Upper lobe of left lung (tissue), 6 donors: ENCODE results near the gene CRYZL1. TPM values are rescaled to one million over a fixed set of nuclear protein-coding genes. Genes with fewer than 3 reads are reported as not detected.

Experiments
- ATAC-seq, 2 donors: fragments of 200-7000 bp; cut with Tn5 transposase; one replicate each; pipeline ENCODE4 v1.9.1; 2022; ENCODE audit warnings: mild to moderate bottlenecking in 2 of 2, moderate library complexity in 2 of 2; ENCODE audit not compliant: low FRiP score in 2 of 2
- DNase-seq, 2 donors: peaks; one replicate each; pipeline ENCODE4 v3.0.0-alpha.2; 2019 to 2020
- H3K27ac ChIP-seq, 4 donors: fragments of 200-600 bp; sonication (generic); one replicate each; pipeline ENCODE4 v1.5.1; 2016 to 2019
- H3K27me3 ChIP-seq, 4 donors: fragments of 200-600 bp; sonication (generic); one replicate each; pipeline ENCODE4 v1.5.1; 2017 to 2019
- H3K36me3 ChIP-seq, 4 donors: fragments of 200-600 bp; sonication (generic); one replicate each; pipeline ENCODE4 v1.5.1; 2016 to 2019
- H3K4me1 ChIP-seq, 4 donors: fragments of 200-600 bp; sonication (generic); one replicate each; pipeline ENCODE4 v1.5.1; 2018 to 2019
- H3K4me3 ChIP-seq, 4 donors: fragments of 200-600 bp; sonication (generic); one replicate each; pipeline ENCODE4 v1.5.1; 2017 to 2019; ENCODE audit warnings: mild to moderate bottlenecking in 2 of 4, moderate library complexity in 1 of 4
- H3K9me3 ChIP-seq, 4 donors: fragments of 200-600 bp; sonication (generic); one replicate each; pipeline ENCODE4 v1.5.1; 2018 to 2019
- EP300 ChIP-seq, 4 donors: sonication (generic); formaldehyde crosslinking; IDR thresholded peaks; one replicate each; pipeline ENCODE4 v1.5.1; 2017; ENCODE audit warnings: antibody characterized with exemption in 4 of 4, control low read depth in 2 of 4
- POLR2A ChIP-seq, 4 donors: fragments of 450-650 bp; IDR thresholded peaks; one replicate each; pipeline ENCODE4 v1.5.1; 2016 to 2017; ENCODE audit warnings: antibody characterized with exemption in 4 of 4, mild to moderate bottlenecking in 2 of 4
- POLR2AphosphoS5 ChIP-seq, 2 donors: sonication (generic); formaldehyde crosslinking; IDR thresholded peaks; one replicate each; pipeline ENCODE4 v1.5.1; 2017; ENCODE audit warnings: antibody characterized with exemption in 2 of 2
- WGBS, 2 donors: methylation state at CpG; one replicate each; pipeline ENCODE4 v1.1.5; 2017 to 2018; 5-methylcytosine and 5-hydroxymethylcytosine counted together
- total RNA-seq, 6 donors: library from RNA; depleted of rRNA in 4 of 6; stranded (reverse); fragments of >200 nt in 4 of 6; gene quantifications; one replicate each; pipeline versions ENCODE4 v1.1.0 to v1.2.1, GENCODE V29; 2016 to 2021
- TF ChIP-seq, protein P1 (sequence below), 6 experiments: fragments of 450-650 bp in 4 of 6; fragments of 200-600 bp in 2 of 6; sonication (generic) in 2 of 6; IDR thresholded peaks; one replicate each; pipeline ENCODE4 v1.5.1; 2016 to 2019; ENCODE audit warnings: antibody characterized with exemption in 6 of 6
- donor health status: DM: no; HTN: no; CAD: no; lungs with moderate emphysema.
- donor health status: DM: no; HTN: yes; CAD: no; lungs with severe emphysema.

The CRYZL1 gene
- total RNA-seq, 6 donors from 2014 or later, result 20.2 to 80.7 (median 31.7) TPM

DNA sequence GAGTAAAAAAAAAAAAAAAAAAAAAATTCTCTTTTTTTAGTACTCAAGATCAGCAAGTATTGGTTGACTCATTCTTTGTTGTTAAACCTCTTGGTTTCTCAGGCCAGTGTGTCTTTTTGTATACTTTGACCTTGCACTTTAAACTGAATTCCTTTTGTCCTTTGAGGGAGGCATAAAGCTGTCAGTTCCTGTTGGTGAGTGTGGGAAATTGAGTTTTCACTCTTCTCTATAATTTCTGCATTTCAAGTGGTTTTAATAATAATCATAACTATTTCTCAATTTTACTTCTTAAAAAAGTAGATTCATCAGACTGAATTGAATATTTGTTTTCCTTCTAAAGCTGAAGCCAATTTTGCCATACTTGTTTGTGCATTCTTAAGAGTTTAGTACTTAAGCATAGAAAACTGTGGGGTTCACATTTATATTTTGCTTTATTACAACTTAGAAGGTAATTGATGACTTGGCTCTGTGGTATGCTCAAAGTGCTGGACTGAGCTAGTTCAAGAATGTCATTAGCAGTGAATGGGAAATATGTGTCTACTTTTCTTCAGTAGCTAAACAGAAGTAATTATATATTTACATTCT, 44.2 kb upstream of the CRYZL1 start:
- ATAC-seq, result no peak
- H3K27ac ChIP-seq, result no peak overlapping the region
- peaks cover 0 to 21% (median 15%) of the 10 kb centered on the region in 4 donors for H3K4me1 ChIP-seq
- no peak overlapping the region for H3K4me3 ChIP-seq
- TF ChIP-seq POLR2AphosphoS5 (IDR thresholded peaks at IDR 0.05), result no peak
- no peak for TF ChIP-seq EP300 (IDR thresholded peaks at IDR 0.05)
- TF ChIP-seq, protein P1, sequence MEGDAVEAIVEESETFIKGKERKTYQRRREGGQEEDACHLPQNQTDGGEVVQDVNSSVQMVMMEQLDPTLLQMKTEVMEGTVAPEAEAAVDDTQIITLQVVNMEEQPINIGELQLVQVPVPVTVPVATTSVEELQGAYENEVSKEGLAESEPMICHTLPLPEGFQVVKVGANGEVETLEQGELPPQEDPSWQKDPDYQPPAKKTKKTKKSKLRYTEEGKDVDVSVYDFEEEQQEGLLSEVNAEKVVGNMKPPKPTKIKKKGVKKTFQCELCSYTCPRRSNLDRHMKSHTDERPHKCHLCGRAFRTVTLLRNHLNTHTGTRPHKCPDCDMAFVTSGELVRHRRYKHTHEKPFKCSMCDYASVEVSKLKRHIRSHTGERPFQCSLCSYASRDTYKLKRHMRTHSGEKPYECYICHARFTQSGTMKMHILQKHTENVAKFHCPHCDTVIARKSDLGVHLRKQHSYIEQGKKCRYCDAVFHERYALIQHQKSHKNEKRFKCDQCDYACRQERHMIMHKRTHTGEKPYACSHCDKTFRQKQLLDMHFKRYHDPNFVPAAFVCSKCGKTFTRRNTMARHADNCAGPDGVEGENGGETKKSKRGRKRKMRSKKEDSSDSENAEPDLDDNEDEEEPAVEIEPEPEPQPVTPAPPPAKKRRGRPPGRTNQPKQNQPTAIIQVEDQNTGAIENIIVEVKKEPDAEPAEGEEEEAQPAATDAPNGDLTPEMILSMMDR (IDR thresholded peaks at IDR 0.05), result no peak
- TF ChIP-seq POLR2A (IDR thresholded peaks at IDR 0.05), result no peak
- DNase-seq, result no peak
- H3K9me3 ChIP-seq, result no peaks in the 10 kb centered on the region
- no peaks in the 10 kb centered on the region for H3K36me3 ChIP-seq
- H3K27me3 ChIP-seq, result no peaks in the 10 kb centered on the region

DNA sequence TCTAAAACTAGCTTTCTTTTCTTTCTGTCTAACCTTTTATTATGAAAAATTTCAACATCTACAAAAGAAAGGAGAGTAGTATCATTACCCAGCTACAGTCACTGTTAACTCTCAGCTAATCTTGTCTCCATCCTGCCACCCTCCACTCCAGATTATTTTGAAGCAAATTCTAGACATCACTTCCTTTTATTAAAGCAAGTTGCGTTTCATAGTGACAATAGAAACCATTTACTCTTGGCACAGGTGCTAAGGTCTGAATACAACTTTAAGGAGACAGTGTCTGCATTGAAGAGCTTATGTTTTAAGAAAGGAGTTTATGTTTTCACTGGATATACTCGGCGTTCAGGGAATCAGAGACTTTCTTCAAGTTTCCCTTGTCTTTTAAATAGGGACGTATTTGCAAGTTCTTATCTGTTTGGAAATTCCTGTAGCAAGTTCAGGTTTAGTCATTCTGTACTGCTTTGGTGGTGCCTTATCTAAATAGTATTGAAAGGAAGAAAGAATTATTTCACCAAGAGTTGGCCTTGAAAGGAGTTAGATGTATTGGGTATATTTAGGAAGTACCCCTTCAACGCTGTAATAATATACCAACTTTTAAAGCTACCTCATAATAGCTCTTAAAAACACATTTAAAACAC, 43.5 kb upstream of the CRYZL1 start:
- H3K9me3 ChIP-seq, result no peaks in the 10 kb centered on the region
- H3K27ac ChIP-seq, result no peak overlapping the region
- no peaks in the 10 kb centered on the region for H3K36me3 ChIP-seq
- DNase-seq (no peak), ATAC-seq (no peak)
- H3K27me3 ChIP-seq, result no peaks in the 10 kb centered on the region
- H3K4me3 ChIP-seq, result no peak overlapping the region
- peaks cover 0 to 21% (median 15%) of the 10 kb centered on the region in 4 donors for H3K4me1 ChIP-seq
- TF ChIP-seq EP300 (IDR thresholded peaks at IDR 0.05) (no peak), POLR2A (IDR thresholded peaks at IDR 0.05) (no peak)
- 51 to 55% methylated on average over 5 of the region's 5 CpGs for WGBS, 2 donors

DNA sequence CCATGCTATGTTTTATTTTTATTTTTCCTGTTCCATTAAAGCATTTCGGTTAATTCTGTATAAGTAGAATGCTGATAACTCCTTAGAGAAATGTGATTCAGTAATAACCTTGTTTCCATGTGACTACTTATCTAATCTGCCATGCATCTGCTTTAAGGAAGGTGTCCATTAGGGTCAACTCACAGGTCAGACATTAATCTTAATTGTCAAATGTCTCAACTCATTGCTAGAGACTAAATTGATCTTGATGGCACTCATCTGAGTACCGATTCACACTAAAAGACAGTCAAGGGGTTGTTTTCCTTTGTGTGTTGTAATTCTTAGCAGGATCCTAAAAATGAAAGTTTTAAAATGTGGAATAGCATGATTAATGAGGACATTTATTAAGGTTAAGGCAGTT, 42.5 kb upstream of the CRYZL1 start:
- Histone ChIP-seq H3K27ac (no peak overlapping the region), H3K4me1 (peaks cover 0 to 21% (median 15%) of the 10 kb centered on the region in 4 donors), H3K4me3 (no peak overlapping the region), H3K9me3 (no peaks in the 10 kb centered on the region), H3K27me3 (no peaks in the 10 kb centered on the region), H3K36me3 (no peaks in the 10 kb centered on the region)
- 66 to 85% methylated on average over 2 of the region's 2 CpGs for WGBS, 2 donors
- DNase-seq, result no peak
- TF ChIP-seq POLR2A (IDR thresholded peaks at IDR 0.05) (no peak), POLR2AphosphoS5 (IDR thresholded peaks at IDR 0.05) (no peak), EP300 (IDR thresholded peaks at IDR 0.05) (no peak)
- TF ChIP-seq, protein P1 (IDR thresholded peaks at IDR 0.05), result no peak
- ATAC-seq, result no peak

DNA sequence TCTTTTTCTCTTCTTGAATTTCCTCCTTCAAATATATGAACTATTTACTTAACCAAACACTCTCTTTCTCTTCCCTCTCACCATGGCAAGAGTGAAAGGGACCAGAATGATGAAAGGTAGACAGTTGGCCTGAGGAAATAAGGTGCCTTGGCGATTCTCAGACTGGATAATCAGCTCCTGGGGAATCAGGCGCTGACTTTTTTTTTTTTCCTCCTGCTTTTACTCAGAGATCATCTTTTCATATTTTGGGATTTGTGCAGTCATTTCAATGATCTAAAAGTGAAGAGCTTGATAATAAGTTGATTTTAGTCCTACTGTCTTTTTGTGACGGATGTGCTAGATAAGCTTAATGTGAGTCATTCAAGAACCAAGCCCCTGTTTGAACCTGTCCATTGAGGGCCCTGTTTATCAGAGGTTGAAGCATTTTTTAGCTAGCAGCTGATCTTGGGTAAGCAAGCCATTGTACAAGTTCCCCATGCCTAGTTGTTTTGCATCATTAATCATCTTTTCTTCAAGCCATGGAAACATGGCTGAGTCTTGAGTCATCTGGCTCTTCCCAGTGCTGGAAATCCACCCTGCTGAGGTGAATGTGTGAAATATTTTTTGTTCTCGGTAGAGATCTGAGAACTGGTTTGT, 41.6 kb upstream of the CRYZL1 start:
- no peaks in the 10 kb centered on the region for H3K36me3 ChIP-seq
- peak in 1 of 2 donors; percentile 82 for ATAC-seq

DNA sequence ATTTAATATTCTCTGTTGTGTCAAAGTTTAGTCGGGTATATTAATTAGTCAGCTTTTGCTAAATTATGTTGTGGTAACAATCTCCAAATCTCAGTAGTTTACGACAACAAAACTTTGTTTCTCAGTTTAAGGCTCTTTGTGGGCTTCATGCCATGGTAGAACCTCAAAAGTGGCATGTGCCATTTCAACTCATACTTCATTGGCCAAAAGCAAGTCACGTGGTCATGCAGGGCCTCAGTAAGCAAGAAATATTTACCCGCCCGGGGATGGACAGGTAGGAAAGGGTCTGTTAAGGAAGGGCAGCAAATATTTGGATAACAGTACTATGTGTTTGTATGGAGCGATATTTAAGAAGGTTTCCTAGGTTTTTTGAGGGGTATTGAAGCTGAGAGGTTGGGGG, 39.3 kb upstream of the CRYZL1 start:
- no peak overlapping the region for H3K27ac ChIP-seq
- no peaks in the 10 kb centered on the region for H3K36me3 ChIP-seq
- ATAC-seq (no peak), DNase-seq (no peak)
- TF ChIP-seq, protein P1 (IDR thresholded peaks at IDR 0.05), result no peak
- TF ChIP-seq EP300 (IDR thresholded peaks at IDR 0.05), result no peak
- TF ChIP-seq POLR2AphosphoS5 (IDR thresholded peaks at IDR 0.05), result no peak
- TF ChIP-seq POLR2A (IDR thresholded peaks at IDR 0.05), result no peak
- no peaks in the 10 kb centered on the region for H3K9me3 ChIP-seq
- no peak overlapping the region for H3K4me3 ChIP-seq
- no peaks in the 10 kb centered on the region for H3K27me3 ChIP-seq
- H3K4me1 ChIP-seq, result peaks cover 0 to 15% (median 9%) of the 10 kb centered on the region in 4 donors
- WGBS, 2 donors, result 92% methylated on average over 6 of the region's 6 CpGs

More for the DNA sequence above, 41.6 kb upstream of the CRYZL1 start:
- no peak overlapping the region for H3K4me3 ChIP-seq
- DNase-seq, result no peak
- H3K27me3 ChIP-seq, result no peaks in the 10 kb centered on the region
- TF ChIP-seq POLR2A (IDR thresholded peaks at IDR 0.05) (no peak), EP300 (IDR thresholded peaks at IDR 0.05) (no peak), POLR2AphosphoS5 (IDR thresholded peaks at IDR 0.05) (no peak)
- TF ChIP-seq, protein P1 (IDR thresholded peaks at IDR 0.05), result no peak
- no peak overlapping the region for H3K27ac ChIP-seq
- 83 to 84% methylated on average over 4 of the region's 4 CpGs for WGBS, 2 donors
- H3K4me1 ChIP-seq, result peaks cover 0 to 21% (median 14%) of the 10 kb centered on the region in 4 donors
- no peaks in the 10 kb centered on the region for H3K9me3 ChIP-seq
